ENCODE data around the gene ZNF714.

DNA sequence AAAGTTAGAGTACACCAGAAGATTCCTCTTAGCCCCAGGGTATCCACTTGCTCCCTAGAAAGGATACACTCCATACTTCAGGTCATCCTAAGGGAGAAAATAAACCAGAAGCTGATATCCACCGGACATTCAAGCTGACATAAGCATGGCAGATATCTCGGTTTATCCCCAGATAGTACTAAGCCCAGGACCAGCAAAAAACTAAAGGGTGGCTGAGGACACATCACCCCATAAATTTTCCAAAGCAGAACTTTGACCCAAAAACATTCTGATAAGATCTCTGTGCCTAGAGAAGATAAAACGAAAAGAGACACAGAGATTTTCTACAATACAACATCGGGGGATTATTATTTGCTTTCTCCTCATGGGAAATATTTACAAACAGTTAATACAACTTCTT is 45.9 kb downstream of the ZNF714 start:
- TF ChIP-seq, protein P1, sequence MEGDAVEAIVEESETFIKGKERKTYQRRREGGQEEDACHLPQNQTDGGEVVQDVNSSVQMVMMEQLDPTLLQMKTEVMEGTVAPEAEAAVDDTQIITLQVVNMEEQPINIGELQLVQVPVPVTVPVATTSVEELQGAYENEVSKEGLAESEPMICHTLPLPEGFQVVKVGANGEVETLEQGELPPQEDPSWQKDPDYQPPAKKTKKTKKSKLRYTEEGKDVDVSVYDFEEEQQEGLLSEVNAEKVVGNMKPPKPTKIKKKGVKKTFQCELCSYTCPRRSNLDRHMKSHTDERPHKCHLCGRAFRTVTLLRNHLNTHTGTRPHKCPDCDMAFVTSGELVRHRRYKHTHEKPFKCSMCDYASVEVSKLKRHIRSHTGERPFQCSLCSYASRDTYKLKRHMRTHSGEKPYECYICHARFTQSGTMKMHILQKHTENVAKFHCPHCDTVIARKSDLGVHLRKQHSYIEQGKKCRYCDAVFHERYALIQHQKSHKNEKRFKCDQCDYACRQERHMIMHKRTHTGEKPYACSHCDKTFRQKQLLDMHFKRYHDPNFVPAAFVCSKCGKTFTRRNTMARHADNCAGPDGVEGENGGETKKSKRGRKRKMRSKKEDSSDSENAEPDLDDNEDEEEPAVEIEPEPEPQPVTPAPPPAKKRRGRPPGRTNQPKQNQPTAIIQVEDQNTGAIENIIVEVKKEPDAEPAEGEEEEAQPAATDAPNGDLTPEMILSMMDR (IDR thresholded peaks at IDR 0.05; ENCODE audit: insufficient read depth, low read depth, low read length) = no peak
- no peak for TF ChIP-seq EZH2 (IDR thresholded peaks at IDR 0.05; ENCODE audit: insufficient read depth, low read length)

All from astrocyte (in vitro differentiated cells and primary cell).